M059J (cell line): ENCODE measurements around the gene UBA3. TPM values are rescaled to one million over a fixed set of nuclear protein-coding genes. Genes with fewer than 3 reads are reported as not detected.

ENCODE experiments used
- DNase-seq: peaks from one replicate; pipeline ENCODE4 v3.0.0-alpha.2; 2012; ENCODE audit warnings: low read depth
- total RNA-seq: library from RNA; depleted of rRNA; stranded (reverse); fragments of >200 nt; shearing (Covaris generic); gene quantifications from 2 replicates; pipeline ENCODE4 v1.2.3, GENCODE V29; 2014

Gene UBA3
- total RNA-seq, 1 experiment from 2014 or later = 44.9 TPM

- no peak for DNase-seq
Measured at GRCh38 chr3:69066121-69066520, 14.0 kb downstream of the UBA3 start.

- no peak for DNase-seq
Measured at GRCh38 chr3:69065318-69065964, 14.7 kb downstream of the UBA3 start.

- DNase-seq = no peak
Measured at GRCh38 chr3:69063636-69064035, 16.5 kb downstream of the UBA3 start.

GRCh38 chr3:69059688-69060087 lies 20.5 kb downstream of the UBA3 start:
- DNase-seq = no peak

- no peak for DNase-seq
Measured at GRCh38 chr3:69058947-69059224, 21.3 kb downstream of the UBA3 start.

GRCh38 chr3:69058180-69058946 lies 21.8 kb downstream of the UBA3 start:
- DNase-seq = no peak

GRCh38 chr3:69052472-69052898 lies 27.7 kb downstream of the UBA3 start:
- DNase-seq = no peak

- peak; percentile 94 for DNase-seq
Measured at GRCh38 chr3:69051756-69052471, 28.3 kb downstream of the UBA3 start, which contains the start of gene TMF1. Gene TMF1, minus strand, starts transcription at chr3:69052333. Its CDS starts 247 bp downstream, at chr3:69052086.

- DNase-seq = no peak
Measured at GRCh38 chr3:69048990-69049389, 31.2 kb downstream of the UBA3 start.

- no peak for DNase-seq
Measured at GRCh38 chr3:69044608-69045007, 35.6 kb downstream of the UBA3 start.

GRCh38 chr3:69033470-69033869 lies 46.7 kb downstream of the UBA3 start:
- peak; percentile 60 for DNase-seq

GRCh38 chr3:69032737-69033136 lies 47.4 kb downstream of the UBA3 start:
- no peak for DNase-seq

- DNase-seq = peak; percentile 52
Measured at GRCh38 chr3:69032142-69032541, 48.0 kb downstream of the UBA3 start.

GRCh38 chr3:69031635-69032034 lies 48.5 kb downstream of the UBA3 start:
- no peak for DNase-seq

GRCh38 chr3:69020857-69021256 lies 59.3 kb downstream of the UBA3 start:
- DNase-seq = no peak

- no peak for DNase-seq
Measured at GRCh38 chr3:69020424-69020823, 59.7 kb downstream of the UBA3 start.

GRCh38 chr3:69016901-69017300 lies 63.3 kb downstream of the UBA3 start:
- DNase-seq = no peak

GRCh38 chr3:69016102-69016501 lies 64.1 kb downstream of the UBA3 start:
- DNase-seq = no peak

- DNase-seq = no peak
Measured at GRCh38 chr3:69014022-69014580, 66.1 kb downstream of the UBA3 start.

GRCh38 chr3:69013253-69014021 lies 66.7 kb downstream of the UBA3 start, which contains the start of gene EOGT:
Gene EOGT, minus strand, starts transcription at chr3:69013684. Its CDS starts 3,838 bp downstream, at chr3:69009846.
- DNase-seq = peak; percentile 73

- peak; percentile 38 for DNase-seq
Measured at GRCh38 chr3:69012800-69013252, 67.3 kb downstream of the UBA3 start.
